NCI-H226 (cell line): ENCODE results near the gene SUCO.

Experiments
- DNase-seq: peaks from one replicate; pipeline ENCODE4 v3.0.0-alpha.2; 2015

The SUCO gene

GRCh38 chr1:172515927-172516326 is 17.0 kb upstream of the SUCO start:
- DNase-seq: no peak

- no peak for DNase-seq
Measured at GRCh38 chr1:172517081-172517480, 15.9 kb upstream of the SUCO start.

- no peak for DNase-seq
Measured at GRCh38 chr1:172517545-172517944, 15.4 kb upstream of the SUCO start.

- DNase-seq: no peak
Measured at GRCh38 chr1:172529304-172529703, 3.6 kb upstream of the SUCO start.

GRCh38 chr1:172530000-172530399 is 3.0 kb upstream of the SUCO start:
- no peak for DNase-seq

GRCh38 chr1:172531412-172532182 is 1.4 kb upstream of the SUCO start:
- DNase-seq: no peak

- DNase-seq: peak; percentile 93
Measured at GRCh38 chr1:172532183-172532699, 709 bp upstream of the SUCO start.

- no peak for DNase-seq
Measured at GRCh38 chr1:172533513-172534151, 682 bp downstream of the SUCO start.

- no peak for DNase-seq
Measured at GRCh38 chr1:172536256-172536655, 3.3 kb downstream of the SUCO start.

GRCh38 chr1:172537366-172537765 is 4.4 kb downstream of the SUCO start:
- DNase-seq: no peak

- no peak for DNase-seq
Measured at GRCh38 chr1:172537827-172538391, 5.0 kb downstream of the SUCO start.

GRCh38 chr1:172540635-172541034 is 7.7 kb downstream of the SUCO start:
- DNase-seq: no peak

GRCh38 chr1:172544481-172545104 is 11.6 kb downstream of the SUCO start:
- peak; percentile 46 for DNase-seq

GRCh38 chr1:172545396-172546004 is 12.6 kb downstream of the SUCO start:
- DNase-seq: no peak

GRCh38 chr1:172547071-172547470 is 14.1 kb downstream of the SUCO start:
- DNase-seq: no peak

GRCh38 chr1:172549621-172550280 is 16.8 kb downstream of the SUCO start:
- no peak for DNase-seq

GRCh38 chr1:172551279-172551678 is 18.3 kb downstream of the SUCO start:
- no peak for DNase-seq

- no peak for DNase-seq
Measured at GRCh38 chr1:172554915-172555314, 22.0 kb downstream of the SUCO start.

- no peak for DNase-seq
Measured at GRCh38 chr1:172556461-172556860, 23.5 kb downstream of the SUCO start.

GRCh38 chr1:172557270-172557669 is 24.3 kb downstream of the SUCO start:
- DNase-seq: no peak

GRCh38 chr1:172559572-172560210 is 26.7 kb downstream of the SUCO start:
- no peak for DNase-seq

- DNase-seq: peak; percentile 20
Measured at GRCh38 chr1:172561252-172561651, 28.3 kb downstream of the SUCO start.
